HepG2 (cell line): ENCODE measurements around the gene PTCRA. TPM values are rescaled to one million over a fixed set of nuclear protein-coding genes. Genes with fewer than 3 reads are reported as not detected.
A peak's percentile ranks its signal among the peaks of the same experiment; 100 is the strongest.

ENCODE experiments used
- ARID2 ChIP-seq: sonication (generic); formaldehyde crosslinking; IDR thresholded peaks from 2 replicates; pipeline ENCODE4 v1.8.1; 2022; ENCODE audit warnings: mild to moderate bottlenecking, missing genetic modification reagents, borderline replicate concordance
- CHD4 ChIP-seq: fragments of 200-600 bp; sonication (generic); IDR thresholded peaks from 2 replicates; pipeline ENCODE4 v1.7.0; 2017; ENCODE audit warnings: mild to moderate bottlenecking, low read length, borderline replicate concordance
- ELK4 ChIP-seq: sonication (generic); formaldehyde crosslinking; IDR thresholded peaks from 2 replicates; pipeline ENCODE4 v1.9.0; 2021; ENCODE audit warnings: missing genetic modification reagents, borderline replicate concordance
- GFI1 ChIP-seq: sonication (generic); formaldehyde crosslinking; IDR thresholded peaks from 2 replicates; pipeline ENCODE4 v1.5.0; 2020; ENCODE audit warnings: missing genetic modification reagents, mild to moderate bottlenecking, borderline replicate concordance
- HDAC1 ChIP-seq: sonication (generic); formaldehyde crosslinking; IDR thresholded peaks from 2 replicates; pipeline ENCODE4 v1.5.1; 2020; ENCODE audit warnings: mild to moderate bottlenecking, missing genetic modification reagents
- KAT8 ChIP-seq: IDR thresholded peaks from 2 replicates; pipeline ENCODE4 v1.6.1; 2016; ENCODE audit warnings: missing genetic modification reagents, missing compliant biosample characterization
- PHB2 ChIP-seq: fragments of 450-650 bp; IDR thresholded peaks from 2 replicates; pipeline ENCODE4 v1.6.1; 2018; ENCODE audit not compliant: partially characterized antibody
- PHF20 ChIP-seq: sonication (generic); formaldehyde crosslinking; IDR thresholded peaks from 2 replicates; pipeline ENCODE4 v1.5.0; 2020; ENCODE audit warnings: mild to moderate bottlenecking, missing genetic modification reagents
- POGZ ChIP-seq: sonication (generic); formaldehyde crosslinking; IDR thresholded peaks from 2 replicates; pipeline ENCODE4 v1.4.0; 2020; ENCODE audit warnings: mild to moderate bottlenecking, missing genetic modification reagents
- PRDM10 ChIP-seq: sonication (generic); formaldehyde crosslinking; IDR thresholded peaks from 2 replicates; pipeline ENCODE4 v1.4.0; 2020; ENCODE audit warnings: low read depth, missing genetic modification reagents
- SIN3B ChIP-seq: fragments of 150-350 bp; IDR thresholded peaks from 2 replicates; pipeline ENCODE4 v1.6.1; 2014; ENCODE audit warnings: low read length
- SNAPC5 ChIP-seq: sonication (generic); formaldehyde crosslinking; IDR thresholded peaks from 2 replicates; pipeline ENCODE4 v1.8.1; 2023; ENCODE audit warnings: mild to moderate bottlenecking, missing genetic modification reagents, borderline replicate concordance
- TGIF2 ChIP-seq: IDR thresholded peaks from 2 replicates; pipeline ENCODE4 v1.6.1; 2016; ENCODE audit warnings: control low read depth, missing compliant biosample characterization
- THAP11 ChIP-seq: IDR thresholded peaks from 2 replicates; pipeline ENCODE4 v1.6.1; 2016; ENCODE audit warnings: missing biosample characterization, missing genetic modification reagents
- ZBTB42 ChIP-seq: sonication (generic); formaldehyde crosslinking; IDR thresholded peaks from 2 replicates; pipeline ENCODE4 v1.5.0; 2020; ENCODE audit warnings: mild to moderate bottlenecking, missing genetic modification reagents
- ZFP91 ChIP-seq: sonication (generic); formaldehyde crosslinking; IDR thresholded peaks from 2 replicates; pipeline ENCODE4 v1.9.0; 2022; ENCODE audit warnings: missing genetic modification reagents, mild to moderate bottlenecking, borderline replicate concordance
- ZMAT3 ChIP-seq: sonication (generic); formaldehyde crosslinking; conservative IDR thresholded peaks from 2 replicates; pipeline ENCODE4 v1.7.0; 2021; ENCODE audit warnings: missing genetic modification reagents
- ZMYM3 ChIP-seq: sonication (generic); formaldehyde crosslinking; IDR thresholded peaks from 2 replicates; pipeline ENCODE4 v1.5.1; 2020; ENCODE audit warnings: mild to moderate bottlenecking, missing genetic modification reagents
- ZNF414 ChIP-seq: sonication (generic); formaldehyde crosslinking; IDR thresholded peaks from 2 replicates; pipeline ENCODE4 v1.5.0; 2020; ENCODE audit warnings: missing genetic modification reagents
- ZNF44 ChIP-seq: sonication (generic); formaldehyde crosslinking; IDR thresholded peaks from 2 replicates; pipeline ENCODE4 v1.5.1; 2020; ENCODE audit warnings: mild to moderate bottlenecking, missing genetic modification reagents
- ZNF460 ChIP-seq: sonication (generic); formaldehyde crosslinking; IDR thresholded peaks from 2 replicates; pipeline ENCODE4 v1.5.1; 2020; ENCODE audit warnings: missing genetic modification reagents, mild to moderate bottlenecking, borderline replicate concordance
- ZNF496 ChIP-seq: sonication (generic); formaldehyde crosslinking; IDR thresholded peaks from 2 replicates; pipeline ENCODE4 v1.8.1; 2023; ENCODE audit warnings: mild to moderate bottlenecking, moderate library complexity, missing genetic modification reagents; ENCODE audit not compliant: insufficient replicate concordance
- ZNF615 ChIP-seq: sonication (generic); formaldehyde crosslinking; IDR thresholded peaks from 2 replicates; pipeline ENCODE4 v1.5.0; 2020; ENCODE audit warnings: mild to moderate bottlenecking, missing genetic modification reagents, borderline replicate concordance
- ZNF703 ChIP-seq: sonication (generic); formaldehyde crosslinking; IDR thresholded peaks from 2 replicates; pipeline ENCODE4 v1.5.1; 2020; ENCODE audit warnings: missing genetic modification reagents, mild to moderate bottlenecking, moderate library complexity, borderline replicate concordance
- ZSCAN22 ChIP-seq: sonication (generic); formaldehyde crosslinking; IDR thresholded peaks from 2 replicates; pipeline ENCODE4 v1.4.0; 2020; ENCODE audit warnings: mild to moderate bottlenecking, missing genetic modification reagents
- polyA plus RNA-seq, 8 experiments: library from polyadenylated mRNA; depleted of rRNA in 3 of 8; stranded (reverse) in 7 of 8; unstranded in 1 of 8; fragments of >200 nt; fragmentation: Illumina TruSeq in 4 of 8; extraction: Trizol in 4 of 8; gene quantifications; 2 replicates each; pipeline versions ENCODE4 v1.2.1 to v1.2.3, GENCODE V29; 2011 to 2016; ENCODE audit warnings: low read depth in 4 of 8, missing spikeins in 1 of 8, mixed read lengths in 1 of 8; ENCODE audit not compliant: insufficient read depth in 1 of 8
- total RNA-seq, 5 experiments: library from RNA; depleted of rRNA; stranded (reverse); fragments of >200 nt; fragmentation: Illumina TruSeq; extraction: Trizol; gene quantifications; 2 replicates each; pipeline ENCODE4 v1.2.3, GENCODE V29; 2016; ENCODE audit warnings: low read depth in 1 of 5

The PTCRA gene
- total and polyA plus RNA-seq, 2 of the 13 experiments (the other 11 are each of a cell fraction or from before 2014, with no cell fraction given) = not detected

GRCh38 chr6:42877695-42878094, 38.2 kb upstream of the PTCRA start (continued):
- TF ChIP-seq PRDM10 = no peak
- TF ChIP-seq GFI1 (CRISPR knock-in tag) = no peak
- no peak for TF ChIP-seq ZNF496 (CRISPR knock-in tag)
- TF ChIP-seq SIN3B = no peak
- TF ChIP-seq POGZ = no peak; the same call in 1 of the 2 replicates
- TF ChIP-seq THAP11 (CRISPR knock-in tag) = peak; percentile 53; the same call in 1 of the 2 replicates
- TF ChIP-seq ZBTB42 (CRISPR knock-in tag) = no peak
- no peak for TF ChIP-seq ZNF615
- TF ChIP-seq PHB2 = no peak
- TF ChIP-seq PHF20 (CRISPR knock-in tag) = no peak
- TF ChIP-seq ZFP91 (CRISPR knock-in tag) = no peak
- TF ChIP-seq KAT8 (CRISPR knock-in tag) = peak; percentile 34; the same call in 1 of the 2 replicates
- TF ChIP-seq SNAPC5 (CRISPR knock-in tag) = no peak
- no peak for TF ChIP-seq ARID2 (CRISPR knock-in tag)
- TF ChIP-seq ZNF460 (CRISPR knock-in tag) = no peak
- TF ChIP-seq ZNF44 (CRISPR knock-in tag) = no peak
- no peak for TF ChIP-seq ELK4 (CRISPR knock-in tag)
- no peak for TF ChIP-seq ZNF703 (CRISPR knock-in tag)
- no peak for TF ChIP-seq ZSCAN22 (CRISPR knock-in tag)
- TF ChIP-seq TGIF2 (CRISPR knock-in tag) = peak; percentile 78
- no peak for TF ChIP-seq ZMYM3 (CRISPR knock-in tag)
- no peak for TF ChIP-seq ZMAT3 (CRISPR knock-in tag)
- no peak for TF ChIP-seq CHD4
- TF ChIP-seq ZNF414 (CRISPR knock-in tag) = no peak
- peak; percentile 60 for TF ChIP-seq HDAC1 (CRISPR knock-in tag)
